GM21515 (cell line): ENCODE measurements around the gene NSMCE1.
"Not testable (repeated sequence)": the region's sequence is repeated elsewhere in the genome, so short reads cannot be mapped to it uniquely, and the experiment has no call there.

Experiments used
- ATAC-seq: cut with Tn5 transposase; IDR thresholded peaks from one replicate; pipeline ENCODE4 v1.9.1; 2021; ENCODE audit not compliant: unreplicated experiment

The NSMCE1 gene

DNA sequence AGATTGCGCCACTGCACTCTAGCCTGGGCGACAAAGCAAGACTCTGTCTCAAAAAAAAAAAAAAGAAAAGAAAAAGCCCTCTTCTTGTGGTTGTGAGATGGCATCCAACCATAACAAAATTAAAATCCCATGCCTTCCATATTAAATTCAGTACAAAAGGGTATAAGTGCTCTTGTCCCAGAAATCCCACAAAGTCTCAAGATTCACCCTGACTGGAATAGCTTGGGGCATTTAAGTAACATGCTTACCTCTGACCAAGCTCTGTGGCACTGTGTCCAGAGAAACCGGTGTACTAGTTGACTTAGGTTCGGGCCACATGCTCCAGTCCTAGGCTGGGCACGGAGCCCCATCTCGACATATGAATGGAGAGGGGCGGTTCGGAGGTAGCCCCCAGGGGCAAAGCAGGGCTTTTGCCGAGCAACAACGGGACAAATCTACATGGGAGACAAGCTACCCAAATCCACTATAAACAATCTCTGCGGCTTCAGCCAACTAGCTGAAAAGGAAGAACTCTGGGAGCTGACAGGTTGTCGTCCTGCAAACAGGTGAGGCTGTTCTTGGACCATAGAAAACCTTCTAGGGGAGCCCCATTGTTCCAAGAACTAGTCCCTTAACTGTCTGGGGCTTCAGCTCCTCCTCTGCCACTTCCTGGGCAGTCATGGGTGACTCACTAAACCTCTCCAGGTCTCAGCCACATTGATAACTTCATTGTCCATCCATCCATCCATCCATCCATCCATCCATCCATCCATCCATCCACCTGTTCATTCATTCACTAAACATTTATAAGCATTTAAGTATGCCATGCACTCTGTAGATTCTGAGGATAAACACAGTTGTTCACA lies 34.9 kb upstream of the NSMCE1 start:
- ATAC-seq: no peak

DNA sequence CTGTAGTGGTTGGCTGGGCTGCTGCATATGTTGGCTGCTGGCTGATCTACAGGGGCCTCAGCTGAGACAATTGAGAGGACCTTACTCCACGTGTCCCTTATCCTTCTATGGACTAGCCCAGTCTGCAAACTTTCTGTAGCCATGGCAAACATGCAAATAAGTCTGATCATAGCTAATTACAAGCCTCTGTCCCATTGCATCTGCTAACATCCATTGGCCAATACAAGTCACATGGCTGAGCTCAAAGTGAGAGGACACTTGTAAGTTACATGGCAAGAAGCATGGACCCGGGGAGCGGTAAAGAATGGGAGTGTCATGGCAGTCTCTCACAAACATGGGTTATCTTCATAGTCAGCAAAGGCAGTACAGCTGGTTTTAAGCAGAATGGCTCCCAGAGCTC lies 33.6 kb upstream of the NSMCE1 start:
- ATAC-seq: no peak

DNA sequence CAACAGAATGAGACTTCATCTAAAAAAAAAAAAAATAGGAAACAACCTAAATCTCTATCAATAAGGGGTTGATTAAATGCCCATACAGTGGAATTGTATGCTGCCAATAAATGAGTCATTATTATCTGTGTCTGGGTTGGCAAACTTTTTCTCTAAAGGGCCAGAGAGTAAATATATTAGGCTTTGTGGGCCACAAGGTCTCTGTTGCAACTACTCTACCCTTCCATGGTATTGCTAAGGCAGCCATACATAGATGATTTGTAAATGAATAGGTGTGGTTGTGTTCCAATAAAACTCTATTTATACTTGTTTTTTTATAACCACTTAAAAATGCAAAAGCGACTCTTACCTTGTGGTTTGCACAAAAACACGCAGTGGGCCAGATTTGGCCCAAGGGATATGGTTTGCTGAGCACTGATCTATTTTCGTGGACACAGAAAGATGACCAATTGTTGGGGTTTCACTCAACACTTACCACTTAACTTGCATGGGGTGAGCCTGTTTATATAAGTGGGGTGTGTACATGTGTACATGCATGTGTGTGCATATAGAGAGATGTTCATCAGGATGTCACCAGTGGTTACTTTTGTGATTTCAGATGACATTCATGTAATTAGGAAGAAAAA lies 32.8 kb upstream of the NSMCE1 start:
- no peak for ATAC-seq

DNA sequence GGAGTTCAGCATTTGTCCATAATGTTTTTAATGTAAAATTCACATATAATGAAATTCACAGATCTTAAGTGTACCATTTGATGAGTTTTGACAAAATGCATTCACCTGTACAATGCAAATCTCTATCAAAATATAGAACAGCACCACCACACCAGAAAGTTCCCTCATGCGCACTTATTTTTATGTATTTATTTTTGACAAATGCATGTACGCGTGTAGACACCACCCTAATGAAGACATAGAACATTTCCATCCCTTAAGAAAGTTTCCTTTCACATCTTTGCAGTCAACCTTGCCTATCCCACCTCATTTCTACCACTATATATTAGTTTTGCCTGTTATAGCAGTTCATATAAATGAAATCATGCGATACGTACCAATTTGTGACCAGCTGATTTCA lies 29.6 kb upstream of the NSMCE1 start:
- no peak for ATAC-seq

DNA sequence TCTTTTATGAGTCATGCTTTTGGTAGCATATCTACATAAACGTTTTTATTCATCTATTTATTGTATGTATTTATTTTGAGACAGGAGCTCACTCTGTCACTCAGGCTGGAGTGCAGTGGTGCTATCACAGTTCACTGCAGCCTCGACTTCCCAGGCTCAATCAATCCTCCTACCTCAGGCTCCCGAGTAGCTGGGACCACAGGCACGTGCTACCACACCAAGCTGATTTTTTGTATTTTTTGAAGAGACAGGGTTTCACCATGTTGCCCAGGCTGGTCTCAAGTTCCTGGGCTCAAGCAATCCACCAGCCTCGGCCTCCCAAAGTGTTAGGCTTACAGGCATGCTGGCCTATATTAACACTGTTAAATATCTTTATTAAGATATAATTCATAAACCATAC lies 24.8 kb upstream of the NSMCE1 start:
- no peak for ATAC-seq

DNA sequence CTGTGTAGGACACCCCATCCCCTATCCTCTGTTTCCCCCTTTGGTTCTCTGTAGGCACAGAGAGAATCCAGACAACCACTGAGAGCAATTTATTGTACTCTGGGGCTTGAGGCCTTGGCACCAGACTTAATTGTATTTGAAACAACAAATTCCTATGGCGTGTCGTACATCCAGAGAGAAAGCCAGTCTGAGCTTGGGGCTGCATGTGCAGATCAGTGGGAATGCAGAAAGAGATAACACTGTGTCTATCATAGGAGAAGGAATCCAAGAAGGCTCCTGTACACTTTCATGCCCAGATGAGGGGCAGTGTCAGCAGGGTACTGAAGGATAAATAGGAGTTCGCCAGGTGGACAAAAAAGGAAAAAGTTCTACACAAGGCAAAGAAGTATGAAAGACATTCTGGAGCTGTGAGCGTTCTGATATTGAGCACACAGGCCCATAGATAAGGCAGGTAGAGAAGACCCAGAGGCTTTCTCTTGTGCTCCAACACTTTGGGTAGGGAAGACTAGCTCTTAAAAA lies 23.2 kb upstream of the NSMCE1 start:
- ATAC-seq: no peak

DNA sequence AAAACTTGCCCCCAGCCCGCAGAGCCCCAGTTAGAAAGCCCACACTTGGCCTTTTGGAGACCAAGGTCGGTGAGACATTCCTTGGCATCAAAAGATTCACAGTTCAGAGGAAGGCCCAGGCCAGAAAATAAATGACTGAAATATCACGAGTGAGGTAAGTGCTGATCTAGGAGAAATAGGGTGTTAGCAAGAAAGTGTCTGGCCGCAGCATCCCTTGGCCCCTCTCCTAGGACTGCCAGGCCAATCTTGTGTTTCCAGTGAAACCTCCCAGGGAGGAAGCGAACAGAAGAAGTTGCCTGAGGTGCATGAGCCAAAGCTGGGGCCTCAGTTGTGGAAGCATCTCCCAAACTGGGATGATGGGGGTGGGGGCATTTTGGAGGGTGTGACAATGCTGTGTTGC lies 22.5 kb upstream of the NSMCE1 start:
- ATAC-seq: no peak

DNA sequence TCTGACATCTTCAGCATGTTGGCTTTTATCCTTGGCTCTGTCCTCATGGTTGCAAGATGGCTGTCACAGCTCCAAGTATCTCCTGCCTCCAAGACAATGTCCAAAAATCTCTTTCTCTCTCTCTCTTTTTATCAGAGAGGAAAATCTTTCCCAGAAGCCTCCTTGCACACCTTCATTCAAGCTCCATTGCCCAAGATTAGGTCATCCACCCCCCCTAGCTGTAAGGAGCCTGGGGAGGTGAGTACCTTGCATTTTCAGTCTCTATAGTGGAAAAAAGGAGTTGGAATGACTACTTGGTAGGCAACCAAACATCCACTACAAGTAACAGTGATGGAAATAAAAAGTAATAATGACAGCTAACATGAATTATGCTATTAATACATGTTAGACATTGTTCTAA lies 22.0 kb upstream of the NSMCE1 start:
- ATAC-seq: no peak

DNA sequence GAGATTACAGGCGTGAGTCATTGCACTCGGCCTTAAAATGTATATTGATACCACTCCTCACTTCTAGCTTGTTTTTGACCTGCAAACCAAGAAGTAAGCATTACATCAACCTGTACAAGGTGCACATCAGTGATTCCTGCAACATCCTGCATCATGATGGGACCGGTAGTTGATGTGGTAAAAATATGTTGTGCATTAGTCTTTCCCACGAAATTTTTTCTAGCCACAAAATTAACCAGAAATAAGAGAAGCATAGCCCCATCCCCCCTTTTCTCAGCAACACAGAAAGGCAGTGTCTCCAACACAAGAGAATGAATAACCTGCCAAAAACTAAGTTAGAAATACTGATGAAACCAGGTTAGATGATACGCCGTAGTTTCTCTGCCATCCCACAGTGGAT lies 21.1 kb upstream of the NSMCE1 start:
- ATAC-seq: no peak

DNA sequence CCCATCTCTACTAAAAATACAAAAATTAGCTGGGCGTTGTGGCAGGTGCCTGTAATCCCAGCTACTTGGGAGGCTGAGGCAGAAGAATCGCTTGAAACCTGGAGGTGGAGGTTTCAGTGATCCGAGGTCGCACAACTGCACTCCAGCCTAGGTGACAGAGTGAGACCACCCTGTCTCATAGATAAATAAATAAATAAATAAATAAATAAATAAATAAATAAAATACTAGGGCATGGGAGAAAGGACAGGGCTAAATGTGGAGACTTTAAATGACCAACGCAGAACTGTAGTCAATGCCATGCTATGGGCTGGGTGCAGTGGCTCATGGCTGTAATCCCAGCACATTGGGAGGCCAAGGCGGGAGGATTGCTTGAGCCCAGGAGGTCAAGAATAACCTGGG lies 19.7 kb upstream of the NSMCE1 start:
- ATAC-seq: not testable (repeated sequence)

DNA sequence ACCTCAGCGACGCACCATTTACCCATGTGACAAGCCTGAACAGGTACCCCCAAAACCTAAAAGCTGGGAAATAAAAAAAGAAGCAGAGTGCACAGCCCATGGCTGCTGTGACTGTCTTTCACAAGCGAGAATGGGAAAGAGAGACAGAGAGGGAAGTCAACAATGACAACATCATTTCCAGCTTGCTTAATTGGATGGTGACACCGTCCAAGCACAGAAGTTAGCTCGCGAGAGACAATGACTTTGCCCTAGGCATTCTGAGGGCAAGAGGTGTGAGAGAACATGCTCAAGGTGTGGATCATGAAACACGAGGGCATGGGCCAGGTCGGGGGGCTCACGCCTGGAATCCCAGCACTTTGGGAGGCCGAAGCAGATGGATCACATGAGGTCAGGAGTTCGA lies 19.3 kb upstream of the NSMCE1 start:
- ATAC-seq: no peak

DNA sequence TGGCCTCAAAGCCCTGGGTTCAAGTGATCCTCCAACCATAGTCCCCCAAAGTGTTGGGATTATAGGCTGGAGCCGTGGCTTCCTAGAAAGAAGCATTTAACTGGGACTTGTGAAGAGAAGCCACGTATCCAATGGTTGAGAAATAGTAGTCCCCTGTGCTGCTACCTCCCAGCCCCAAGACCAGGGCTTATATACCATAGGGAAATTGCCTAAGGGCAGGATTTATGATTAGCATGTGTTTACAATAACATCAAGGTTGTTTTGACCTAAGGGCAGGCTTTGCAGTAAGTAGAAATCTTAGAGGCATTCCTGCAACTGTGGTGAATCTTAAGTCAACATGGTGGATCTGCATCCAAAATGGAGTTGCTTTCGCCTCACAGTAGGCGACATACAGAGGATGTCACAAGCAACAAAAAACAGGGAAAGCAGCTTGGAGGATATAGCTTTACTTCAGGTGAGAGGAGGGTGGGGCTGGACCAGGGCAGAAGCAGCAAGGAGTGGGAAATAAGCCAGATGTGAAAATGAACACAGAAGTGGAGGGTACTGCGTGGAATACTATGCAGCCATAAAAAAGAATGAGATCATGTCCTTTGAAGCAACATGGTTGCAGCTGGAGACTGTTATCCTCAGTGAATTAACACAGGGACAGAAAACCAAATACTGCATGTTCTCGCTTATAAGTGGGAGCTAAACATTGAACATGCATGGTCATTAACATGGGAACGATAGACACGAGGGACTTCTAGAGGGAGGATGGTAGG lies 18.7 kb upstream of the NSMCE1 start:
- no peak for ATAC-seq

DNA sequence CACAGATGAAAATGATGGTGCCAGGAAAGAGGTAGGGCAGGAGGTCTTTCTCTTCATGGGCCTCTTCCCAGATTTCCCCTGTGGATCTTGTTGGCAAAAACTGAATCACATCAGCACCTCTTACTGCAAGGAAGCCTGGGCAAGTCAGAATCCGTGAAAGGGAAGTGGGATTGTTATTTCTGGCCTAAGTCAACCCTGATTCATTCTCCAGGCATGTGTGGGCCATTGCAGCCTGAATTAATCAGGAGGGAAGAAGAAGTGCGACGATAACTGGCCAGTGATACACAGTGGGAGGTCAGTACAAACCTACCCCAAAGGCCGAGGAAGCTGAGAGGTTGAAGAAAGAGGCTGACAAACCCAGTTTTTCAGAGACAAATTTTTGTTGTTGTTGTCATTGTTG lies 17.9 kb upstream of the NSMCE1 start:
- no peak for ATAC-seq

DNA sequence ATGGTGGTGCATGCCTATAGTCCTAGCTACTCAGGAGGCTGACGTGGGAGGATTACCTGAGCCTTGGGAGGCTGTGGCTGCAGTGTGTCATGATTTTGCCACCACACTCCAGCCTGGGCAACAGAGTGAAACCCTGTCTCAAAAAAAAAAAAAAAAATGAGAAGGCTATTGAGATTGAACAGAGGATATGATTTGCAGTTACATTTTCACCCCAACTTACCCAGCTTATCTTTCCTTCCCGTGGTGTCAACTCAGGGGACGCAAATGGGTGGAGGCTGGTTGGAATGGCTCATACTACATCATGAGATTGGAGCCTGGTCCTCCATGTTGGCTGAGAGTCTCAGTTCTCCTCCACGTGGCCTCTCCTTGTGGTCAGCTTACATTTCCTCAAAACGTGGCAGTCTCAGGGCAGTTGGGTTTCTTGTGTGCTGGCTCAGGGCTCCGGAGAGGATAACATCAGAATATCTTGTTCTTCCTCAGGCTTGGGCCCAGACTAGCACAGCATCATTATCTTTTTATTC lies 17.2 kb upstream of the NSMCE1 start:
- no peak for ATAC-seq

DNA sequence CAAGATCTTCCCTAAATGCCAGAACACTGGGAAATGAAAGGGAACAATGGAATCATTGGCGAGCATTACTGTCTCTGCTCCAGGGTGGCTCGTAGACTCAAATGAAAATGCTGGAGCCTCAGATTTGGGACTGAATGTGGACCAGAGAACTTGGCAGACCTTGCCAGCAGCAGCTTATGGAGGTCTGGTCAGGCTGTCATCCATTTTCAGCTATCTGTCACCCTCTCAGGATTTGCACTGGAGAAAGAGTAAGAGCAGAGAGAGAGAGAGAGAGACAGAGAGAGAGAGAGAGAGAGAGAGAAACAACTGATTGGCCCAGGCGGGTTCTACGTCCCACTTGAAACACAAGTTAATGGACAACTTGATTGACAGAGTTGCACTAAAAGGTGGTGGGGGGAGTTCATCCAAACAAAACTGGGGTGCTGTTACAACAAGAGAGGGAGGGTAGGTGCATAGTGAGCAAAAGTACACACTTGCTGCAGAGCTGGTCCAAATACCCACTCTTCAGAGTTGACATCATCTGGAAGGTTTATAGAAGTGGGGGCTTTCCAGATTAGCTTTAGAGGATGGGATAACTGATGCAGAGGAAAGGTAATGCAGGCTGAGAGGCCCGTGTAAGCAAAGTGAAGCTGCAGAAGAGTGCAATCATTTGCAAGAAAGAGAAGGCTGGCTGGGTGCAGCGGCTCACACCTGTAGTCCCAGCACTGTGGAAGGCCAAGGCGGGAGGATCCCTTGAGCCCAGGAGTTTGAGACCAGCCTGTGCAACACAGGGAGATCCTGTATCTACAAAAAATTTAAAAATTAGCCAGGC lies 16.5 kb upstream of the NSMCE1 start:
- ATAC-seq: no peak

DNA sequence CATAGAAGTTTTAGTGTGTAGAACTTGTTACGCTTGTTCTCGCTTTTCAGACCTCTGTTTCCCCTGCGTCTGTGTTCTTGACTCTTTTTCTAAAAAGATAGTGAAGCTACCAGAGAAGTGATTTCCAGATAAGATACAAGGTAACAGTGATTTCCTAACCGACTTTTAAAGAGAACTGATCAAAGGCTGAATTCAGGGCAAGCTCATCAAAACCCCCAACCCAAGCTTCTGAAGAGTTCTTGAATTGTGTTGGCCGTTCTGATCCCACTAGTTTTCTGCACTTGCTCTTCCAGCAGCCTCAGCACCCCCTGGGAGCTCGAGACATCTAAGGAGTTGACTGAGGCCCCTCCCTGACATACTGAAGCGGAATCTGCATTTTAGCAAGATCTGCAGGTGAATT lies 12.7 kb upstream of the NSMCE1 start:
- ATAC-seq: no peak

DNA sequence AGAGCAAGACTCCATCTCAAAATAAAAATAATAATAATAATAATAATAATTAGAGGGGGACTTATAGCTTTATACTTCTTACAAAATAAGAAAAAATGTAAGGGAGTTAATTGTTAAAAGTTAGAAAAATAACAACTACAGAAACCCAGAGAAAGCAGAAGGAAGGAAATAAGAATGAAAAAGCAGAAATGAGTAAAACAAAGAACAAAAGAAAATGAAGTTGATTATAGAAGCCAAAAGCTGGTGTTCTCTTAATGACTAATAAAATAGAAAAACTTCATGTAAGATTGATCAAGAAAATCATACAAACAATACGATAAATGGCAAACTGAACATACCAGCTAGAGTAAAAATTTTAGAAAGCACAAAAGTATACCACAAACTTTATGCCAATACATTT lies 6.8 kb upstream of the NSMCE1 start:
- no peak for ATAC-seq

DNA sequence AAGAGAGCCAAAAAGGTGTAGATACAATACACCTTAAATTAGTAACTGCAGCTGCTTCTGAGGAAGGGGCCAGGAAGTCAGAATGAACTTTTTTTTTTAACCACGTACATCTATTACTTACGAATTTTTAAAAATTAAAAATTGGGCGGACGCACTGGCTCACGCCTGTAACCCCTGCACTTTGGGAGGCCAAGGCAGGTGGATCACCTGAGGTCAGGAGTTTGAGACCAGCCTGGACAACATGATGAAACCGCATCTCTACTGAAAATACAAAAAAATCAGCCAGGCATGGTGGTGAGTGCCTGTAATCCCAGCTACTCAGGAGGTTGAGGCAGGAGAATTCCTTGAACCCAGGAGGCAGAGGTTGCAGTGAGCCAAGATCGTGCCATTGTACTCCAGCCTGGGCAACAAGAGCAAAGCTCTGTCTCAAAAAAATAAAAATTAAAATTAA lies 5.9 kb upstream of the NSMCE1 start:
- ATAC-seq: not testable (repeated sequence)

DNA sequence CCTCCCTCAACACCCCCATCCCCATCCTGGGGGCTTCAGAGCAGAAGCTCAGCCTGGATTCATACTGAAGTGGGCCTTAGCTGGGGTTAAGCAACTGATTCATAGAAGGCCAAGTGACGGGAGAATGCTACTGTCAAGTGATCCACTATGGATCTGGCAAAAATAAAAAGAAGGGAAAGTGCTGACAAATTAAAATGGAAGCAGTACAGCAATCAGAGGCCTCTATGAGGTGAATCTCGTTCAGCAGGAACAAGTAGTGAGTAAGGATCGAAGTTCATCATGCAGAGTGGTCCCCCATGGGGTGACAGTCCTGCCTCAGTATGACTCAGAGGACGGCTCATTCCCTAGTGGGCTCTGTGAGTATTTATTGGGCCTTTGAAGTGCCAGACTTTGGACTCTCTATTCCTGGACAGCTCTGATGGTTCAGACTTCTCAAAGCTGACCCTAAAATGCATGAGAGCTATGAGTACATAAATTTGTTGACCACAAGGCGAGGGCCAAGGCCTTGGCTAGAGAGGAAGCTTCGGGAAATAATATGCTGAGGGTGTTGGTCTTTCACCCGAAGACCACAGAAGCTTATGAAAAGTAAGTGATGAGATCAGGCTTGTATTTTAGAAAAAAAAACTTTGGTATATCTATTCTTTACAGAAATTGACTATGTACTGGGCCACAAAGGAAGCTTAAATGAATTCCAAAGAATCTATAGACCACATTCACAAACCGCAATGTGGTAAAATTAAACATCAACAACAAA lies 5.3 kb upstream of the NSMCE1 start:
- no peak for ATAC-seq

DNA sequence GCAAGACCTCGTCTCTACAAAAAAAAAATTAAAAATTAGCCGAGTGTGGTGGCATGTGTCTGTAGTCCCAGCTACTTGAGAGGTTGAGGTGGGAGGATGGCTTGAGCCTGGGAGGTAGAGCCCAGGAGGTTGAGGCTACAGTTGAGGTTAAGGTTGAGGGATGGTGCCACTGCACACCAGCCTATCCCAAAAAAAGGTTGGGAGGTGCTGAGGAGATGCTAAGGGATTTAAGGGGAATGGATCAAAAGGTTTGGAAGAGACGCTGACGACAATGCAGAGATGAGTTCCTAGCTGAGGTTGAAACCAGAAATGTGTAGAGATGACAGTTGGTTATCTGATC lies 4.7 kb upstream of the NSMCE1 start:
- no peak for ATAC-seq
